ENCODE results near the gene EPB41L4B.

The EPB41L4B gene

DNA sequence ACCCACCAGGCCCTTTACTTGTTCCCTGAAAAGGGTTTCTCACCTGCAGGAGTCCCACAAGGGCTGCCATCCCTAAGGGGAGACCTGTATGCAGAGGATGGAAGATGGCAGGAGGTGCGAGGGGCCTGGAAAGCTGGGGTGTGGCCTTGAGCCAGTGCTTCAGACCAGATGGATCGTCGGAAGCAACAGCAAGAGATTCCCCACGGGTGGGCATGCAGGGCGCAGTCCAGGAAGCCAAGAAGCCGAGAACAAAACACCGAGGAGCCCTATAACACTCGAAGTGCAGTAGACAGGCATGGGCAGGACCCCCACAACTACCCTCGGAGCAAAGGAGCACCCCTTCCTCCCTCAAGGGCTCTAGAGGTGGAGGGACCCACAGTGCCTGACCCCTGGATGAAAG is 129.1 kb downstream of the EPB41L4B start:
- no peak for DNase-seq

- no peak for DNase-seq
These were observed 130.7 kb downstream of the EPB41L4B start for GRCh38 chr9:109190151-109190550.

DNA sequence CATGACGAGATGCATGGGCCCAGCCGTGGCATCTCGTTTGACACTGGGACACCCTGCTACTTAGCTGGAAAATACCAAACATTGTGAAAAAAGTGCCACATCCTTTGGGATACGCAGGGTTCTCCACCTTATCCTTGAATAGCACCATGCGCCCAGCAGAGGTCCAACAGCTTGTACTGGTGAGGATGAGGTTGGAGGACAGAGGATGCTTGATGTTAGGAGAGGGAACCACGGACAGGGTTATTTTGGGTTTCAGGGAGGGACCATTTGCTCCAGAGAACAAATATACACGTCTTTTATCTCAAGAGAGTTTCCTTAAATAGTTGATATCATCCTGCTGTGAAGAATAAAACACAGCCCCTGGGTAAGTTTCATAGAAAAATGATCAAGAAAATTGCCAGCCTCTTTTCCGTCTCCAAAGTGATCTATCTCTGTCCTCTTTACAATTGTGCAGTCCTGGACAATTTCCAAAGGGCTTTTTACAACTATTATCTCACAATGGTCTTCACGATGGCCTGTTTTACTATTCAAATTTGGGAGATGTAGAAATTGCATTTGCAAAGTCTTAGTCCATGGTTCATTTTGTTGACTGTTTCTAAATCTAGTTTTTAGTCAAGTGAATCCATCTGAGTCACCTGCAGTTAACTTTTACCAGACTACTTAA is 133.9 kb downstream of the EPB41L4B start:
- no peak for DNase-seq

GRCh38 chr9:109182940-109183798 is 137.7 kb downstream of the EPB41L4B start:
- DNase-seq, result peak; percentile 59

GRCh38 chr9:109182550-109182939 is 138.3 kb downstream of the EPB41L4B start:
- no peak for DNase-seq

DNA sequence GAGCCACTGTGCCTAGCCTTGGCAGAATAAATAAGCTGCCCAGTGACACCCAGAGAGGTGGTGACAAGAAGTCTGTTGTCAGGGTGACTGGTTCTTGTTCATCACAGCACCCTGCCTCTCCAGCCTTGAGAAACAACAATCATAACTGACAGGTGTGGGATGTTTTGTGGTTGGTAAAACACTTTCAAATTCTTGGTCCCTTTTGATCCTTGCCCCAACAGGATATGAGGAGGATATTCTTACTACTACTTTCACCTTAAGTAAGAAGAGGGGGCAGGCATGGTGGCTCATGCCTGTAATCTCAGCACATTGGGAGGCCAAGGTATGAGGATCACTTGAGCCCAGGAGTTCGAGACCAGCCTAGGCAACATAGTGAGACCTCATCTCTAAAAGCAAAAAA is 139.6 kb downstream of the EPB41L4B start:
- DNase-seq, result no peak

DNA sequence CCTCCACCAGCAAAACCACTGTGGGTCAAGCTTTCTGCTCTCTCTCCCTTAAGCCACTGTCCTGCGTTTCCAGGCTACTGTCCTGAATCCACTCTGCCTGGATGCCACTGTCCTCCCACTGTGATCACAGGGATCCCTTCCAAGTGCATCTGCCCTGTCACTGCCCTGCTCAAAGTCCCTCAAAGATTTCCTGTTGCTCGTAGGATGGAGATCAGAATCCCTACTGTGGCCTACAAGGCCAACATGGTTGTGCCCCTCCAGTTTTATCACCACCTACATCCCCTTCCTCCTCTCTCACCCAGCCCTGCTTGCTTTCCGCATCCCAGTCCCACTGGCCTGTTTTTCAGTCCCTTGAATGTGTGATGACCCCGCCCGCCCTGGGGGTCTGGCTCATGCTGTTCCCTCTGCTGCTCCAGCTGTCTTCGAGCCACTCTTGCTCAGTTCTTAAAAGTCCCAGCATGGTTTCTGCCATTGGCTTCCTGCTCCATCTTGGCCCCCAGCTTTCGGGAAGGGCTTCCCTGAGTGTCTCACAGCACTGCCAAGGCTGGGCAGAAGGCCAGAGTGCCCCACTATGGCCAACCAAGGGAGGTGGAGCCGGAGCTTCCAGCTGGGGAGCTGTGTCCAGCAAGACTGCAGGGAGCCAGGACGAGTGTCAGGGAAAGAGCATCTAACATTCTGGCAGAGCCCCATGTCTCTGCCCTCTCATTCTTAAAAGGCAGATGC is 140.9 kb downstream of the EPB41L4B start:
- no peak for DNase-seq

- no peak for DNase-seq
These were observed 143.9 kb downstream of the EPB41L4B start for GRCh38 chr9:109176963-109177362.

- DNase-seq, result no peak
These were observed 144.5 kb downstream of the EPB41L4B start for GRCh38 chr9:109176386-109176785.

GRCh38 chr9:109172935-109173334 is 147.9 kb downstream of the EPB41L4B start:
- DNase-seq, result no peak

DNA sequence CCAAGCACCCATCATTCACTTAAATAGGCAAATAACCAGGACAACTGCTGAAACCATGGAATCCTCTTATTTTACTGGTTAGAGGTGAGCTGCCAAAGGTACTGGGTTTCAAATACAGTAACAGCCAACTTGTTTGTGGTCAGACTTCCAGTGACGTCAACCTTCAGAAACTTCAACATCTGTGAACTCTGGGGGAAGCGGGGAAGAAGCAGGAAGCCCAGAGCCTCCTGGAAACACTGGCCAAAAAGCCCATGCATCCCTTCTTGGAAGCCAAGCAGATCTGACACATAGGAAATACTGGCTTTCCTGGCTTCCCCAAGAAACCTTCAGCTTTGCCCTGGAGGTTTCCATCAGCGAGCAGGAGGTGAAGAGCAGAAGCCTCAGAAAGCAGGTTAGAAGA is 148.9 kb downstream of the EPB41L4B start:
- no peak for DNase-seq

DNA sequence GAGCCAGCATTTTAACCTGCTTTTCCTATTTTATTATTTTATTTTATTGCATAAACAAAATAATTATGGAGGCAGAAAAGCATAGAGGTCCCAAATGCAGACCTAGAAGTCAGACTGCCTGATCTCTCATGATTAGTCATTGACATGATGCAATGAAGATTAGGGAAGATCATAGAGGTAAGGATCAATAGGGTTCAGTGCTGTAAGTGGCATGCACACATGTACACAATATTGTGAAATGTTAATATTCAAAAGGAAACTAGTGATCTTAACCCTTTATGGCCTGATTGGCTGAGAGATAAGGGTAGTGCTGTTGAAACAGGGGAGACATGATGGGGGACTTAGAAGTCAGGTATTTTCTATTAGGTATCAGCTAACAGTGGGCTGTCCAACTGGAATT is 152.7 kb downstream of the EPB41L4B start:
- DNase-seq, result no peak

DNA sequence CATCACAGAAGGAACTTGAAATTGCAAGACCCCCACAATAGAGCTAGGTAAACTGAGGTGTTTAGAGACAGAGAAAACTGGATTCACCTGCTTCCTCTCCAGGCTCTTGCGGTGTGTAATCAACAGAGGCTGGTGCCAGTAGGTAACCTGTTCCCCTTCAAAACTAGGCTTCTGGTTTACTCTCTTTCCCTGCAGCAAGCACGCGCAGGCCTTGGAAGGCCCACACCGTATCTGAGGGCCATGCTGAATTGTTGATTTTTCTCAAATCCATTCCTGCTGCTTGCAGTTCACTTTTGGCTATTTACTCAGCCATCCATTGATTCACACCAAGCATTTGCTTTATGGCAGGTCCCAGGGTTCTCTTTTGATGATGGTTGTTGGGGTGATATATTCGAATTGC is 153.1 kb downstream of the EPB41L4B start:
- no peak for DNase-seq

DNA sequence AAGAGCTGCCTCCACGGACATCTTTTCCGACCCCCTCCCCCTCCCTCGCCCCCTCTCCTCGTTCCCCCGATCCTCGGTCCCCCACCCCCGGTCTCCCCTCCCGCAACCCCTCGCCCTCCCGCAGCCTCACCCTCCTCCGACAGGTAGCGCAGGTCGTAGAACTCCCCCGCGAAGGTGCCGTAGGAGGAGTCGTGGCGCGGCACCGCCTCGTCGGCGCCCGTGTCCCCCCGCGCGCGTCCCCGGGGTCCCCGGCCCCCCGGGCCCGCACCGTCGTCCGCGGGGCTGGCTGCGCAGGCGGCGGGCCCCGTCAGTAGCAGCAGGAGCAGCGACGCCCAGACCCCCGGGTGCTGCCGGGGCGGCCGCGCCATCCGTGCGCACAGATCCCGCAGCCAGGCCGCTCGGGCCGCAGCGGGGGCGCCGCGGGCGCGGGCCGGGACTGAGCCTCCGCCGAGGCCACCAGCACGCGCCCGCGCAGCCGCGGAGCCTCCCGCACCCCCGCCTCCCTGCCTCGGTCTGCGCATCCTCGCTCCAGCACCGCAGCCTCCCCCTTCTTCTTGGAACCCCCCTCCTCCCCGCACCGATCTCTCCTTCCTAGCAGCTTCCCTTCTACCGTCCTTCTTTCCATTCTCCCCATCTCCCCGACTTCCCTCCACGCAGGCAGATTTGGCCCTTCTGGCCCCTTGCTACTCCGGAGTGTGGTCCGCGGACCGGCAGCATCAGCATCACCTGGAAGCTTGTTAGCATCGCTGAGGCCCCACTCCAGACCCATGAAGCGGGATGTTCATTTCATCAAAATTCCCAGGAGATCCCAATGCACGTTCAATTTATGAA is 153.9 kb downstream of the EPB41L4B start, which contains the start of gene FRRS1L:
FRRS1L (minus strand) TSS at position 479 of the 831 bp plus-strand sequence; CDS start at position 368, 111 bp downstream.
- no peak for DNase-seq

GRCh38 chr9:109166171-109166770 is 154.6 kb downstream of the EPB41L4B start:
- no peak for DNase-seq

- no peak for DNase-seq
These were observed 156.8 kb downstream of the EPB41L4B start for GRCh38 chr9:109164042-109164441.

- no peak for DNase-seq
These were observed 157.7 kb downstream of the EPB41L4B start for GRCh38 chr9:109163194-109163593.

DNA sequence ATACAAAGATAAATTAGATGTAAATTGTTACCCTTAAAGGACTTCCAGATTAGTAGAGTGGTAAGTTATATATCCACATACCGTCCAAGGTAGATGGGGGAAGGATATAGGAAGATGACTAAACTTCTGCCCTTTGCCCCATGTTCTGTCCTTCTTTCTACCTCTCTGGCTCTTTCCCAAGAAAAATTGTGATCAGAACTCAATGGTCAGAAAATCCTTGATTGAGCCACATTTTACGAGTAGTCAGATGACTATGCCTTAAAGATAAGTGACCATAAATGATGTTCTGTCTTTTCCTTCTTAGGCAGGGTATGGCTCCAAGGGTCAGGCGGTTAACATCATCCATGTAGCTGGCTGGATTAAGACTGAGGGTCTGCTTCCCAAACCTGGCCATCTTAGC is 158.2 kb downstream of the EPB41L4B start:
- no peak for DNase-seq

DNA sequence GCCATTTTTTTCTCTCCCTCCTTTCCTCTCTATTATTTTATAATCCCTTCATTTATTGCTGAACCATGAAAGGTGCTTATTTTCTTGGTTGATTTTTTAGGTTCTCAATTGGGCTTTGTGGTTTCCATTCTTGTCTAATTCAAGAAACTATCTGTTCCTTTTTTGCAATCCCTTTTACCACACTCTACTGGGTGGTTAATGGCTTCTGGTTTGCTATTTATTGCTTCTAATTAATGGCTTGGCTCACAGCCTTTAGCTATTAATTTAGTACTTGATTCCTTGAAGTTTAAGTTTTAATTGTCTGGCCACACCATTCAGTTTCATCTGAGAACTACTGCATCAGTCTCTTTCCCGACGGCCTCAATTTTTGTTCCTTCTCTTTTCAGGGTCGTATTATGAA is 159.4 kb downstream of the EPB41L4B start:
- no peak for DNase-seq

GRCh38 chr9:109159583-109159982 is 161.3 kb downstream of the EPB41L4B start:
- DNase-seq, result no peak

DNA sequence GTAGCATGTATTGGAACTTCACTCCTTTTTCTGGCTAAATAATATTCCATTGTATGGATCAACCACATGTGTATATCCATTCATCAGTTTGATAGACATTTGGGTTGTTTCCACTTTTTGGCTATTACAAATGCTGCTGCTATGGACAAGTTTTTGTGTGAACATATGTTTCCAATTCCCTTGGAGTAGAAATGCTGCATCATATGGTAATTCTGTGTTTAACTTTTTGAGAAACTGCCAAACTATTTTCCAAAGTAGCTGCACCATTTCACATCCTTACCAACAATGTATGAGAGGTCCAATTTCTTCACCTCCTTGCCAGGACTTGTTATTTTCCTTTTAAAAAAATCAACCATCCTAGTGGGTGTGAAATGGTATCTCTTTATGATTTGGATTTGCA is 162.2 kb downstream of the EPB41L4B start:
- no peak for DNase-seq

GRCh38 chr9:109156708-109157107 is 164.2 kb downstream of the EPB41L4B start:
- DNase-seq, result peak; percentile 95
